GM19240 (cell line): ENCODE results near the gene SMAP1.

Experiments used
- DNase-seq: peaks from one replicate; pipeline ENCODE4 v3.0.0; 2011; ENCODE audit warnings: low spot score; ENCODE audit not compliant: insufficient read length

SMAP1 gene

DNA sequence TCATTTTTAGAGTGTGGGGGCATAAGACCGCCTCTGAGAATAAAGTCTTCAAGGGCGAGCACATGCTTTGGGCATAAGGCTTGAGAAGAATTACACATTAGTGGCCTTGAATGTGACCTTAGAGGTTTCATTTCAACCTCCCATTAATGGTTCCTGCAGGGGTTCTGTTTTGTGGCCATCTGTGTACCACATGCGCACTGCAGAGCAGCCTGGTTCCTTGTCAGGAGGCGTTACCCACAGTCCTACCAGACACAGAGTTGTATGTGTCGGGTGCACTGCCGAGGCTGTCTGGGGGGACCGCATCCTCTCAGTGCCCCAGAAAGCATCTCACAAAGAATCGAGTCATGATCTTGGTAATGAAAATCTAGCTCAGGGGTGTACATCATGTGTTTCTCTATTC lies 173.4 kb downstream of the SMAP1 start:
- no peak for DNase-seq

DNA sequence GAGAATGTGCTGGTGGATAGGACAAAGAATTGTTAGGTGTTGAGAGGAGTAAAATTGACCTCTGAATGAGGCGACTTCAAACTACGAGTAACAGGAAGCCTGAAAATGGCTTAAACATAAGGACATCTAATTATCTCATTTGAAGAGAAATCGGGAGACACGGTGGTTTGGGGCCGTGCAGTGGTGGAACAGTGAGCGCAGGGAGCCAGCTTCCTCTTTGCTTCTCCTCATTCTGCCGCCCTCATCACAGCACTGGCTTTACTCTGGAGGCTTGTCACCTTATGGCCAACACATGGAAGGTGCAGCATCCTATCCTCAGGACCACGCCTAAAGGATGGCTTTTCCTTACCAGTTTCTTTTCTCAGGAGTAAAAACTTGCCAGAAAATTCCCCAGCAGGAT lies 174.9 kb downstream of the SMAP1 start:
- no peak for DNase-seq

DNA sequence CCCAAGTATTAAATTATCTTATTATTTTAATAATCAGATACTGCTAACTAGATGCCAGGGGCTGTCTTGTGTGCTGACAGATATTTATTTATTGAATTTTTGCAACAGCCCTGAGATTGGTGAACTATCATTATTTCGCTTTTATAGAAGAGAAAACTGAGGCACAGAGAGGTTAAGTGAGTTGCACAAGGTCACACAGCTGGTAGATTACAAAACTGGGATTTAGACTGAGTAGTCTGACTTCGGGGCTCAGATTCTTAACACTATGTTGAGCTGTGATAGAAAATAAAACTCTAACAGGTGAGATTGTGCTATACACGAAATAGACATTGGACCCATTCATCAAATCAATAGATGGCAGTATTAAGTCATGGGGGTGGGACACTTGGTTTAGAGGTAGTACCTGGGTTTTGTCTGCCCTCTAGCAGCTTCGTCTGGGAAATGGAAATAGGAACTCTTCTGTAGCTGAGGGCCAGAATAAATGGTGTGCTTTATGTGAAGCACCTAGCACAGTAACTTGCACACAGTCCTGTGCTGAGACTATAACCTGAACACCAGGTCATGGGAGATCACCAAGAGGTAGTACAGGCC lies 175.7 kb downstream of the SMAP1 start:
- DNase-seq, result no peak

DNA sequence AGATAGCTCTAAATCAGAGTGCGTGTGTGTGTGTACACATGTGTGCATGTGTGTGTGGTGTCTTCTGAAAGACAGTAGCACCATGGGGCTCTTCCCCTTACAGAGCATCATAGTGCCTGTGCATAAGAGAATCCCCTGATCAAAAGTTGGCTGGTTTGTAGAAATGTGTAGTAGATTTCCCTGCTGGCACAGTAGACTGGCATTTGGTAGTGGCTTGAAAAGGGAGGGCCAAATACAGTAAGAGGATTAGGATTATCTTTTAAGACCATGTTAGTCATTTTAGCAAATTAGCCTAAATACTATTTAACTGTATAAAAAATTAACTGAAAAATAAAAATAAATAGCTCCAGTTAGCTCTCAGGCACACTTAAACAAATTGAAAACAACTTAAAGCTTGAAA lies 176.6 kb downstream of the SMAP1 start:
- no peak for DNase-seq

DNA sequence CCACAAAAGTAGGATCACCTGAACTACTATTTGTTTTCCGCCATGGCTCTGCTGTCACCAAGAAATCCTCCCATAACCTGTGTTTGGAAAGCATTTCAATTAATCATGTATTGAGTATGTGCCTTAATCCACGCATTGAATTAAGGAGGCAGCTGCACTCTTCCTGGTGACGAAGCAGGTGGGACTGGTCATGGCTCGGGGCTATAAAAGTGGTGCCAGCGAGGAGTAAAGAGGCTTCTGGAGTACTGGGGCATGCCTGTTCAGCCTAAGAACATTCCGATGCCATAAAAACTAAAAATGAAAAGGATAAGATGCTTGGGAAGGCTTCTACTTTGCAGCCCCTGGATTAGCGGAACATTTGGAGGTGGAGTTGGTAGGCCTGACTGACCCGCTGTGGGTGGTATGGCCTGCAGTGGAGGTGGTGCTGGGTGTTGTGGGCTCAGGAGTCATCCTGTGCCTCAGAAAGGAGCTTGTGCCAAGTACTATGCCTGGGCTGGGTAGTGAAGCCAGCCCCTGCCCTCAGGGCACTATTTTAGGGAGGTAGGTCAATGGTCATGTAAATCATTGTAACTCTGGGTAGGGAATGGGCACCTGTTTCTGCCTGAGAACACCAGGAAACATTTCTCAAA lies 178.6 kb downstream of the SMAP1 start:
- no peak for DNase-seq

DNA sequence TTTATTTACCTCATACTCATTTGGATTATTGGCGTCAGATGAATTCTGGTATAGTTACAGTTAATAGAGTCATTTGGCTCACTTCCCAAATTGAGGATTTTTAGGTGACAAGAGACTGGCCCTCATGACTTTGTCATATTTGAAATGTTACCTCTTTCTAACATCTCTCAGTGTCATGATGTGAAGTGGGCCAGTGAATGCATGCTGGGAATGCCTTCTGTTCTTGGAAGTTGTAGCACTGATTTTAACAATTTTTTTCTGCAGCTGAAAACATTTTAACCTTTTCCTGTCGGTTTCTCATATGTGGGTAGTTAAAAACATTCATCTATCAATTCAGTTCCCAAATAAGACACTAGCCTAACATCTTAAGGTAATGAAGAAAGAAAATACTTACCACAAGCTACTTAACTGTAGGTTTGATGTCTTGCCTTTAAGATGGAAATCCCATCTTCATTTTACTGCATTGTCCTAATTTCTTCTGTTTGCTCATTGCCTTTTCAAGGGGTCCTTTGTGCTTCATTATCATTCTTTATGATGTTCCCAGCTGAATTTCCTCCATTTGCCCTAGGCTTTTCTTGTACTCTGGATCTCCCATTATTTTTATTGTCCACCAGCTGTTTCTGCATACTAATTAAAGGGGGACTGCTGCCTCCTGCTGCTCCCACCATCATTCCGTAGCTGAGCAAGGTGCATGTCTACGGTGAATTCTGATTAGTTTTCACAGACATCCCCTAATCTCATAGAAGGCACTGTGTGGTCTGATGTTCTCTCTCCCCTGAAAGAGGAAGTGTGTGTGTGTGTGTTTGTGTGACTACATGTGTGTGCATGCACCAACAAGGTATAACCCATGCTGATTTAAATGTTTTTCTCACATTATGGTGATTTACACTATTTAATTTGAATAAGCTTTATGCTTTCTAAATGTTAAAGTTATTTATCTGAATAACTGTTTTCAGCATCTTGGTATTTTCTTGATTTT lies 179.7 kb downstream of the SMAP1 start:
- DNase-seq, result no peak

DNA sequence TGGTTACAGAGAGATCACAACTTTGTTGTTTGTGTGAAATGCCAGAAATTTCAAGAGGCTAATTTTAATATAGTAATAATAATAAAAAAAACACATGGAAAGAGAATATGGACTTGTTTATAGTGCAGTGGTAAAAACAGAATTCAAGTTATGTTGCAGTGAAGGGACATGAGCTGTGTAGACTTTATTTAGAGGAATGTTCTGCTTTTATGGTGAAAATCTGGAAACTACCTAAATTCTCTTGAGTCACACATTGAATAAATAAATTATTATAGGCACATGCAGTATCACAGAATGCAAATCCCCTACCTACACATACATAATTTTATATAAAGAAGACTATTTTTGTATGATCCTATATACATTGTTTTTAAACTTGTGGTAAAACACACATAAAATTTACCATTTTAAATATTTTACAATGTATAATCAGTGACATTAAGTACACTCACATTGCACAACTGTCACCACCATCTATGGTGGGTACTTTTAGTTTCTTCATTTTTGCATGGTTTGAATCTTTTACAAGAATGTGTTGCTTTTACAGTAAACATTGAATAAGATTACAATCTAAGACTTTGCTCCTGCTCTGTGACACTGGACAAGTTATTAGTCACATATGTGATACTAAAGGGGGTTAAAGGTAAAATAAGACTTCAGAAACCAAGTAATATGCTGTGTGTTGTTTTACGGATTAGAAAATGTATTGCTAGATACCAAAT lies 181.8 kb downstream of the SMAP1 start:
- no peak for DNase-seq

DNA sequence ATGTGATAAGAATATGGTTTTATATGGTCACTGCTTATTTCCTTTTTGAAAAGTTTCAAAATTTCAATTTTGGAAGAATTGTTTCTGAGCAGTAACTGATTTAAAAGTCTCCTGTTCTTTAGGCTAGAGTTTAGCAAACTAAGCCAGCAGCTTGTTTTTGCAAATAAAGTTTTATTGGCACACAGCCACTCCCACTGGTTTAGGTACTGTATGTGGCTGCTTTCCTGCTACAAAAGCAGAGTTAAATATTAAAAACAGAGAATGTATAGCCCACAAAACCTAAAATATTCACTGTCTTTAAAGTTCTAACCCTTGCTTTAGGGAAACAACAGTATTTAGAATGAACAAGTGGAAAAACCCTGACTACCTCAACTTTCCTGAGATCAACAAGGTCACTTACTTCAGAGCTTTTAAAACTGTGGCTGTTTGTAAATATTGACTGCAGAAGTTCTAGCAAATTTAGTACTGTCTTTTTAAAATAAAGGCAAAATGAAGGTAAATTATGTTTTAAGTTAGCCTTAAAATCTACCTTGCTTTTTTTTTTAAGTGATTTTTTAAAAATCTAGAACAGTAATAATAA lies 185.1 kb downstream of the SMAP1 start:
- DNase-seq, result no peak

DNA sequence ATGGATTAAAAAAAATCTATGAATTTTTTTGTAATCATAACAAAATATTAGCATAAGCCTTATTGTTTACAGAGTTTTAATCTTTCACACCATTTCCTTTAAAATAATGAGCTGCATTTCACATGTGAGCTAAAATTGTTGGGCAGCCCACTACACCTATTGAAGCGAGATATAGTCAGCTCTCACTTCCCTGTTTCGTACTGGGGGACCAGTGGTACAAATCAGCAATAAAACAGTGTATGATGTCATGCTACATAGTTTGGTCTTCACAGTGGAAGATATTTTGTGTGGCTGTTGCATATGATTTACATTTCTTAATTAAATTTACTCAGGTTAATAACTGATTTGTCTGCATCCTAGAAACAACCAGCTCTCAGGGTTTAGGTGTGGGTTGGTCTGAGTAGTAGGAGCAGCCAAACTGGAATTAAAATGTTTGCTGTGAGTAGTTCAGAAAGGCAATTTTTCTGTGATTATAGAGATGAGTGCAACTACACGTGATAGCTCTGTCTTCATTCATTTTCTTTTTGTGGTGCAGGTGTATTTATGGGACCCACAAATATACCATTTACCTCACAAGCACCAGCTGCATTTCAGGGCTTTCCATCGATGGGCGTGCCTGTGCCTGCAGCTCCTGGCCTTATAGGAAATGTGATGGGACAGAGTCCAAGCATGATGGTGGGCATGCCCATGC lies 189.8 kb downstream of the SMAP1 start:
- peak; percentile 8 for DNase-seq

DNA sequence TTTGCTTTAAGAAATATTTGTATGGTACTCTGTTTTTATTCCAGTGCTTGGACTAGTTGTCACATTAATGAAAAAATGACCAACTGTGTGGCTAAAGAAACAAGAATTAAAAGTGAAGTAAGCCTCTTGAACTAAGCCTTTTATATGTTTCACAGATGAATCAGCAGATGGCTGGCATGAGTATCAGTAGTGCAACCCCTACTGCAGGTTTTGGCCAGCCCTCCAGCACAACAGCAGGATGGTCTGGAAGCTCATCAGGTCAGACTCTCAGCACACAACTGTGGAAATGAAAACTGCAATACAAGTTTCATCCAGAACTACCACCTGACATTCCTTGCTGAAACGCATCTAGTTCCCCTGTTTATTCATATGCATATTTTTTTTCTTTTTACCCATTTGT lies 192.4 kb downstream of the SMAP1 start:
- no peak for DNase-seq

DNA sequence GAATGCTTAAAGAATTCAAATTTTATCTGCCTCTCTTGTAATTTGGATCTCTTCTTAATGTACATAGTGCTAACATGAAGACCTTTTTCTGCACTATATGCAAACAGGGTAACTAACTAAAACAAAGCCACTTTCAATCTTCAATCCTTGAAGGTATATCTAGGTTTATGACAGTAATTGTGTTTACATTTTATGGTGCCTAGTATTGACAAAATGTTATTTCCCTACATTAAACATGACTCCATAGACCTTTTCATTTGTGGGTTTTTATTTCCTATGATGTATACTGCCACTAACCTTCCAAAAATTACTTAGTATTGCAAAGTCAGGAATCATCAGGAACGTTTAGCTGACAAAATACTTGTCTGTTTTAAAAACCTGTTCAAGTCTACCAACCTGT lies 193.2 kb downstream of the SMAP1 start:
- no peak for DNase-seq

DNA sequence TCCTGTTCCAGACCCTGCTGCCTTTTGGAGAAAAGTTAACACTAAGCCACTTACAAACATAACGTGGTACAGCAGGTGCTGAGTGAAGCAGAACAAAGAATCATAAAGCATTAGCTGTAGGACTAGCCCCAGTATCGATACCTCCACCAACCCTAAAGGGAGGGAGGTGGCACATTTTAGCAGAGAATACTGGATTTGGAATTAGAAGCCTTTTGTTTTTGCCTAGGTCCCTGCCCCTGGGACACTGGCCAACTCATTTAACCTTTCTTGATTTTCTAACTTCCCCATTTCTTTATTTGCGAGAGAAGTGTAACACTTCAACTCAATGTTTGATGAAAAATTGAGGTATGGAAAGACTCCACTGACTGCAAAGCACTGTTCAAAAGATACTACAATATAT lies 195.7 kb downstream of the SMAP1 start:
- no peak for DNase-seq

DNA sequence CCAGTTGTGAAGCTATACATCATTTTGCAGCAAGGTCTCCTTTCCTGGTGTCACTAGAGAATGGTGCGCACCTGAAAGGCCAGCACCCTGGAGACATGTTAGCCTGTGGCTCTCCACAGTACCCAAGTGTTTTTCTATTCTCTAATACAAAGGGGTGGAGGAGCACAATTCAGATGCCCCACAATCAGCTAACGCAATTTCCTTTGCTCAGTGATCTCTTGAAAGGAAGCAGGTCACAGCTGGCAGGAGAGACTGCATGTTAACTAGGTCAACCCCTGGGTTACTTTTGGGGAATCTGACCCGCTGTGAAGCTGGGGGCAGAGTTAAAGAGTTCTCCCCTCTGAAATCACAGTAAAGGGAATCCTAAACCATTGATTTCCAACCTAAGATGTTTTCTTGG lies 196.7 kb downstream of the SMAP1 start:
- no peak for DNase-seq

DNA sequence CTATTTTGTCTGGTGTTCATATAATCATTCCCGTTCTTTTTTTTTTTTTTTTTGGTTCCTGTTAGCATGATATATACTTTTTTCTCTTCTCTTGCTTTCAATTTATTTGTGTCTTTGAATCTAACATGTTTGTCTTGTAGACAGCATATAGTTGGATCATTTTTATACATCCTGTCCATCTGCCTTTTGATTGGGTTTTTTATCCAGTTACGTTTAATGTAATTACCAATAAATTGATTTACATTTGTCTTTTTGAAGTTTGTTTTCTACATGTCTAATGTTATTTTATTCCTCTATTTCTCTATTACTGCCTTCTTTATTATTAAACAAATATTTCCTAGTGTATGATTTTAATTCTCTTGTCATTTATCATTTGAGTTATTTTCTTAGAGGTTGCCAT lies 204.8 kb downstream of the SMAP1 start:
- no peak for DNase-seq

DNA sequence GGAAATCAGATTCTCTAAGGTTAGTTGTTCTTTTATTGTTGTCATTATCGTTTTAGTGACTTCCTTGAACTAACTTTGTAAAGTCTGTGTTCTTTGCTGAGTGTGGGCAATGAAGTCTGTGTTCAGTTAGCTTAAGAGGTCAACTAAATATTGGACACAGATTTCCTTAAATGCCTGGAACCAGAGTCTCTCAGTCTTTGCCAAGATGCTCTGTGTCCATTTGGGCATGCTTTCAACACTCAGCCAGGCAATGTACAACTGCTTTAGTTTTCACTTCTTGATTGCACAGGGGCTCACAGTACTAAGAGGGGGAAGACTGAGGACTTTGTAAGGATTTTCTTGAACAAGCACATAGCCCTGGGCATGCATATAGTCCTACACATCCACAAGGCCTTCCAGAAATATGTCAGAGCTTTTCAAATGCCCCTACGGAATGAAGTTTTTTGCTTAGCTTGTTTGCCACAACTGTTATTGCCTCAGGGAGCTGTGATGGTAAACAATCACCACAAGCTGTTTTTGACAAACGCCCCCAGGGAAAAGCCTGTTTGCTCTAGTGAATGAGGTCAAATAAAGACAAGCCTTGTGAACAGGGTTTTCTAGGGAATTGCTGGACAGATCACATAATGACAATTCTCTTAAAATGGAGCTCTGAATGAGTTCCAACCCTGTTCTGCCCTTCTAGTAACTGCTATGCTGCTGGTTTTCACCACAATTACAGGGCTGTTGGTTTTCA lies 206.7 kb downstream of the SMAP1 start:
- no peak for DNase-seq

DNA sequence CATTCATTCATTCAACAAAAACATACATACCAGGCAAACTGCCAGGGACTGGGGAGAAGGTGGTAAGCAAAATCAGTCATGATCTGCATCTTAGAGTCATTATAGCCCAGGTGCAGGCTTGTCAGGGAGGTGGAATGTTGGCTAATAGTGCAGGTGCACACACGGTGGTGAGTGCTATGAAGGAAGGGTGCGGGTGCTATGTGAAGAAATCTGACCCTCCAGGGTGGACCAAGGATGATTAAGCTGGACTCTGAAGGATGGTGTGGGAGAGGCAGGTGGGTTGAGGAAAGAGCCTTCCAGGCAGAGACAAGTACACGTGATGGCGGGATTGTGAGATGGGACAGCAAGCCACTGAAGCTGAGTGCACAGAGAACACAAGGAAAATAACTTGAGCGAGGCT lies 211.8 kb downstream of the SMAP1 start:
- DNase-seq, result no peak

DNA sequence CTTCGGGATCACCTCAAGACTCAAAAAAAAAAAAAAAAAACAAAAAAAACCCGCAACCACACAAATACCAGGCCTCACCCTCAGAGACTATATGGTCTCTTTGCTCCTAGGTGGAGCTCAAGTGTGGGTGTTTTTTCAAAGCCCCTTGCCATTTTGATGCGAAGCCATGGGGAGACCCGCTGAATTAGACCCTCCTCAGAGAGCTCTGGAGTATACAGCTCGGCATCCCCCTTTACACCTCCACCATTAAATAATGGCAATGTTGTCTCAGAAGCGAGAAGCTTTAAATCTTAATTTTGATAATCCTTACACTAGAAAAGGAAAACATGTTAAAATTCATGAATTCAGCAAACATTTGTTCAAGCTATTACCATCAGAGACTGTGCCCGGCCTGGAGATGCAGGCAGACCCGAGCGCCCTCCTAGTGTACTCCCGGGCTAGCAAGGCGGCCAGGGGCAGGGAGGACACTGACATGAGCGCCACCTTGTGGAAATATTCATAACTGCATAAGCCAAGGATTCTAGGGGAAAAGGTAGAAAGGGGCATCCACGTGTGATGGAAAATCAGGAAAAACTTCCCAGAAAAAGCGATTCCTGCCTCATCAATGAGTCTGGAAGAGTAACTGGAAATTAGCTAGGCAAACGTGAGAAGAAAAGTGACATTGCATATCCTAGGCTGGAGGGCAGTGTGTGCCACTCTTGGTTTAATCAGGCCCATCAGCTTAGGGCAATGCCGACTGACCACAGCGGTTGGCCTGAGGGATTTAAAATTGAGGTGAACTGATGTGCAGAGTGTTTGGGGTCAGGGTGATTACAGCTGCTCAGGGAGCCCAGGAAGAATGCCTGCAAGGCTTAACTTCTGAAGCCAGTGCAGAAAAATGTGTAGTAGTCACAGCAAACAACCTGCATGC lies 216.6 kb downstream of the SMAP1 start:
- DNase-seq, result peak; percentile 70

DNA sequence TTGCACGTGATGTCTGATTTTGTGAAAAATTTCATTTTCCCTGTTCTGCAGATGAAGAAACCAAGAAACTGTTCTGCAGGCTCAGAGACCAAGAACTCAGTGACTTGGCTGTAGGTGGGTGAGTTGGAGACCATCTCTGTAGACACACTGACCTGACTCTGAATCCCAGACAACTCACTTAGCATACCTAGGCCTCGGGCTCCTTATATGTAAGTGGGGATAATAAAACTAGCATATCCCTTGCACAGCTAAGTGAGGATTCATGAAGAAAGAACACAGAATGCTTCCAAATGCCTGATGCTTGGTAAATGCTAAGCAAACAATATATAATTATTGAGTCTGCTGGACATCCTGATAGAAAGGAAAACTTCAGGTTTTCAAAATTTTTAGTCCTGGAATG lies 218.4 kb downstream of the SMAP1 start:
- DNase-seq, result no peak

DNA sequence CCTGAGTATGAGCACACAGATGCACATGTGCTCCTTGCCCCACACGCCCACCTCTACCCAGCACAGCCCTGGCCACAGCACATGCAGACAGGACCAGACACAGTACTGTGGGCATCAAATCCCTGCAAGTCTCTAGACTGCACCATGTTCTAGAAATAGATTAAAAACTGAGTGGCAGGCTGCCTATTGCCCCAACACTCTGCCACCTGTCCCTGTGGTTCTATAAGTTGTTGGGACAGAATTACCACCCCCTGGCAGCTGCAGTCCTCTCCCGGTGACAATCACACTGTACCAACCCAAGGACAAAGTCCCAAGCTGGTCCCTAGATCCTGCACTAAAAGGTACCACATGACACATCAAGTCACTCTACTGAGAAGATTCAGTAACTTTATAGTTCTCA lies 219.0 kb downstream of the SMAP1 start:
- DNase-seq, result no peak
